Activated B cell treated with CpG ODN at 0.5 μM for 24 hours (primary cell): ENCODE data around the gene HSDL2. TPM values are rescaled to one million over a fixed set of nuclear protein-coding genes. Genes with fewer than 3 reads are reported as not detected.

Experiments used
- ATAC-seq: fragments of 200-7000 bp; cut with Tn5 transposase; one replicate; pipeline ENCODE4 v1.10.0; 2021; ENCODE audit warnings: low read depth, mild to moderate bottlenecking, moderate library complexity
- CTCF ChIA-PET: fragments of 350-600 bp; sonication (Branson Sonifier 250); formaldehyde crosslinking; loops from one replicate; lab custom pipeline; 2021; ENCODE audit warnings: antibody characterized with exemption; lab: Charles Lee
- POLR2A ChIA-PET: fragments of 350-600 bp; sonication (Branson Sonifier 250); formaldehyde crosslinking; loops from one replicate; lab custom pipeline; 2021; ENCODE audit warnings: antibody characterized with exemption; lab: Charles Lee
- DNase-seq: peaks from one replicate; pipeline ENCODE4 v3.0.0; 2022
- H3K27ac Mint-ChIP-seq: one replicate; pipeline ENCODE4 v1.8.0; 2020; ENCODE audit warnings: mixed read lengths
- H3K27me3 Mint-ChIP-seq: one replicate; pipeline ENCODE4 v1.8.0; 2021; ENCODE audit warnings: mixed read lengths
- H3K36me3 Mint-ChIP-seq: one replicate; pipeline ENCODE4 v1.8.0; 2021; ENCODE audit warnings: low read depth, mixed read lengths
- H3K4me1 Mint-ChIP-seq: one replicate; pipeline ENCODE4 v1.8.0; 2021; ENCODE audit warnings: mixed read lengths
- H3K4me3 Mint-ChIP-seq: one replicate; pipeline ENCODE4 v1.8.0; 2020; ENCODE audit warnings: mild to moderate bottlenecking, mixed read lengths
- H3K9me3 Mint-ChIP-seq: one replicate; pipeline ENCODE4 v1.8.0; 2020; ENCODE audit warnings: mixed read lengths
- intact Hi-C: fragments of 100-400 bp; cut with micrococcal nuclease; formaldehyde crosslinking; loops from one replicate; pipeline ENCODE4 v1.15.1; 2024
- total RNA-seq: library from RNA; stranded (reverse); gene quantifications from 2 replicates; pipeline ENCODE4 v1.2.3, GENCODE V29; 2022
- TF ChIP-seq, protein P1 (sequence below): fragments of 200-600 bp; IDR thresholded peaks from one replicate; pipeline ENCODE4 v1.8.0; 2022; ENCODE audit warnings: antibody characterized with exemption, mild to moderate bottlenecking

HSDL2 gene
- total RNA-seq, 1 donor from 2014 or later, result 11.3 TPM

- TF ChIP-seq, protein P1, sequence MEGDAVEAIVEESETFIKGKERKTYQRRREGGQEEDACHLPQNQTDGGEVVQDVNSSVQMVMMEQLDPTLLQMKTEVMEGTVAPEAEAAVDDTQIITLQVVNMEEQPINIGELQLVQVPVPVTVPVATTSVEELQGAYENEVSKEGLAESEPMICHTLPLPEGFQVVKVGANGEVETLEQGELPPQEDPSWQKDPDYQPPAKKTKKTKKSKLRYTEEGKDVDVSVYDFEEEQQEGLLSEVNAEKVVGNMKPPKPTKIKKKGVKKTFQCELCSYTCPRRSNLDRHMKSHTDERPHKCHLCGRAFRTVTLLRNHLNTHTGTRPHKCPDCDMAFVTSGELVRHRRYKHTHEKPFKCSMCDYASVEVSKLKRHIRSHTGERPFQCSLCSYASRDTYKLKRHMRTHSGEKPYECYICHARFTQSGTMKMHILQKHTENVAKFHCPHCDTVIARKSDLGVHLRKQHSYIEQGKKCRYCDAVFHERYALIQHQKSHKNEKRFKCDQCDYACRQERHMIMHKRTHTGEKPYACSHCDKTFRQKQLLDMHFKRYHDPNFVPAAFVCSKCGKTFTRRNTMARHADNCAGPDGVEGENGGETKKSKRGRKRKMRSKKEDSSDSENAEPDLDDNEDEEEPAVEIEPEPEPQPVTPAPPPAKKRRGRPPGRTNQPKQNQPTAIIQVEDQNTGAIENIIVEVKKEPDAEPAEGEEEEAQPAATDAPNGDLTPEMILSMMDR, result no peak
- Mint-ChIP-seq H3K9me3 (peaks cover 7% of the 10 kb centered on the region), H3K27me3 (no peaks in the 10 kb centered on the region), H3K36me3 (peaks cover 19% of the 10 kb centered on the region), H3K4me1 (no peaks in the 10 kb centered on the region), H3K27ac (no peak overlapping the region), H3K4me3 (no peak overlapping the region)
- DNase-seq (no peak), ATAC-seq (no peak)
- intact Hi-C loops, result no loop called here
- CTCF ChIA-PET, result interaction anchor here (1.3 kb wide), 1 partner anchor 33 kb away, joined by 3 read pairs; no protein-coding TSS in a partner anchor
- POLR2A ChIA-PET, result no interaction called here
Measured at GRCh38 chr9:112477330-112477729, 97.4 kb downstream of the HSDL2 start.

- POLR2A ChIA-PET, result no interaction called here
- Mint-ChIP-seq H3K4me1 (no peaks in the 10 kb centered on the region), H3K9me3 (peaks cover 7% of the 10 kb centered on the region), H3K4me3 (no peak overlapping the region), H3K27ac (no peak overlapping the region), H3K36me3 (peaks cover 15% of the 10 kb centered on the region), H3K27me3 (no peaks in the 10 kb centered on the region)
- ATAC-seq (no peak), DNase-seq (no peak)
- CTCF ChIA-PET, result no interaction called here
- intact Hi-C loops, result no loop called here
- TF ChIP-seq, protein P1, result no peak
Measured at GRCh38 chr9:112479221-112479620, 99.3 kb downstream of the HSDL2 start.

GRCh38 chr9:112484607-112485006 lies 104.7 kb downstream of the HSDL2 start:
- H3K36me3 Mint-ChIP-seq, result peaks cover 9% of the 10 kb centered on the region
- TF ChIP-seq, protein P1, result no peak
- no peaks in the 10 kb centered on the region for H3K9me3 Mint-ChIP-seq
- no peak overlapping the region for H3K27ac Mint-ChIP-seq
- no peak overlapping the region for H3K4me3 Mint-ChIP-seq
- H3K4me1 Mint-ChIP-seq, result peaks cover 19% of the 10 kb centered on the region
- DNase-seq, result no peak
- intact Hi-C loops, result loop anchor here (5.0 to 10.0 kb wide), 2 partner anchors 387 to 1000 kb away; partner anchors contain the start of gene ECPAS
- ATAC-seq, result no peak
- no peaks in the 10 kb centered on the region for H3K27me3 Mint-ChIP-seq
- ChIA-PET POLR2A (no interaction called here), CTCF (no interaction called here)

GRCh38 chr9:112485574-112485973 lies 105.7 kb downstream of the HSDL2 start:
- Mint-ChIP-seq H3K27ac (peak overlapping the region; percentile 89), H3K27me3 (no peaks in the 10 kb centered on the region), H3K9me3 (no peaks in the 10 kb centered on the region), H3K36me3 (peaks cover 9% of the 10 kb centered on the region), H3K4me1 (peaks cover 19% of the 10 kb centered on the region), H3K4me3 (peak overlapping the region; percentile 97)
- TF ChIP-seq, protein P1, result no peak
- intact Hi-C loops, result loop anchor here (5.0 to 10.0 kb wide), 2 partner anchors 388 to 1001 kb away; partner anchors contain the start of gene ECPAS
- ATAC-seq (no peak), DNase-seq (no peak)
- CTCF ChIA-PET, result interaction anchor here (1.7 kb wide), 1 partner anchor 307 kb away, joined by 6 read pairs; no protein-coding TSS in a partner anchor
- POLR2A ChIA-PET, result interaction anchor here (0.6 to 2.8 kb wide), 7 partner anchors 28 to 1002 kb away, joined by 3 to 23 read pairs (median 5); partner anchors contain the start of genes HSDL2 and INIP

GRCh38 chr9:112486221-112487007 lies 106.5 kb downstream of the HSDL2 start, which contains the start of gene KIAA1958:
KIAA1958 (plus strand) TSS chr9:112486827; CDS start chr9:112574081, 87,254 bp downstream.
- no peaks in the 10 kb centered on the region for H3K27me3 Mint-ChIP-seq
- H3K9me3 Mint-ChIP-seq, result no peaks in the 10 kb centered on the region
- H3K4me3 Mint-ChIP-seq, result peak within 1 kb of the TSS; percentile 97
- peaks cover 9% of the 10 kb centered on the region for H3K36me3 Mint-ChIP-seq
- peak within 1 kb of the TSS; percentile 89 for H3K27ac Mint-ChIP-seq
- ChIA-PET POLR2A (interaction anchor here (0.6 to 2.8 kb wide), 12 partner anchors 29 to 1003 kb away, joined by 3 to 23 read pairs (median 4); partner anchors contain the start of genes HSDL2, INIP, PTBP3 and SNX30), CTCF (interaction anchor here (1.7 kb wide), 1 partner anchor 306 kb away, joined by 6 read pairs; no protein-coding TSS in a partner anchor)
- peak; percentile 89 for ATAC-seq
- TF ChIP-seq, protein P1, result no peak
- intact Hi-C loops, result loop anchor here (1.0 to 10.0 kb wide), 10 partner anchors 106 to 1002 kb away; partner anchors contain the start of genes DNAJC25, ECPAS, FKBP15 and HSDL2
- DNase-seq, result peak; percentile 75
- peaks cover 19% of the 10 kb centered on the region for H3K4me1 Mint-ChIP-seq
